ENCODE data around the gene FAM200B.

Gene FAM200B

GRCh38 chr4:15681372-15682241 lies at the start of gene FAM200B:
FAM200B (plus strand) TSS chr4:15681827; CDS start chr4:15686978, 5,151 bp downstream.
- intact Hi-C loops (cut with DNase I), result no loop called here
- DNase-seq, result peak; percentile 97 to 100 (median 99)

GRCh38 chr4:15636818-15637217 lies 44.8 kb upstream of the FAM200B start:
- no peak for DNase-seq
- intact Hi-C loops (cut with DNase I), result no loop called here

GRCh38 chr4:15638418-15638817 lies 43.2 kb upstream of the FAM200B start:
- no peak for DNase-seq
- intact Hi-C loops (cut with DNase I), result no loop called here

GRCh38 chr4:15648600-15648999 lies 33.0 kb upstream of the FAM200B start:
- no peak for DNase-seq
- intact Hi-C loops (cut with DNase I), result no loop called here

- intact Hi-C loops (cut with DNase I), result loop anchor here (5.0 kb wide), 1 partner anchor 173 kb away; no protein-coding TSS in a partner anchor
- peak in 29 of 42 donors; percentile 11 to 78 (median 45) for DNase-seq
These were observed 31.6 kb upstream of the FAM200B start for GRCh38 chr4:15649914-15650545.

- intact Hi-C loops (cut with DNase I), result loop anchor here (5.0 kb wide), 1 partner anchor 174 kb away; no protein-coding TSS in a partner anchor
These were observed 30.0 kb upstream of the FAM200B start for GRCh38 chr4:15651676-15652075.

GRCh38 chr4:15652191-15652590 lies 29.4 kb upstream of the FAM200B start:
- no peak for DNase-seq
- intact Hi-C loops (cut with DNase I), result loop anchor here (5.0 kb wide), 1 partner anchor 175 kb away; no protein-coding TSS in a partner anchor

More at GRCh38 chr4:15651676-15652075, 30.0 kb upstream of the FAM200B start:
- no peak for DNase-seq

- no peak for DNase-seq
- intact Hi-C loops (cut with DNase I), result loop anchor here (5.0 kb wide), 1 partner anchor 176 kb away; no protein-coding TSS in a partner anchor
These were observed 28.8 kb upstream of the FAM200B start for GRCh38 chr4:15652841-15653240.

GRCh38 chr4:15653420-15653819 lies 28.2 kb upstream of the FAM200B start:
- intact Hi-C loops (cut with DNase I), result loop anchor here (5.0 kb wide), 1 partner anchor 176 kb away; no protein-coding TSS in a partner anchor
- no peak for DNase-seq

- DNase-seq, result peak in 20 of 42 donors; percentile 10 to 73 (median 33)
- intact Hi-C loops (cut with DNase I), result loop anchor here (5.0 kb wide), 1 partner anchor 177 kb away; no protein-coding TSS in a partner anchor
These were observed 27.6 kb upstream of the FAM200B start for GRCh38 chr4:15653864-15654592.

- peak in 41 of 42 donors; percentile 46 to 82 (median 65) for DNase-seq
- intact Hi-C loops (cut with DNase I), result loop anchor here (5.0 kb wide), 1 partner anchor 177 kb away; no protein-coding TSS in a partner anchor
These were observed 26.9 kb upstream of the FAM200B start for GRCh38 chr4:15654593-15655222.

GRCh38 chr4:15655223-15656037 lies 26.2 kb upstream of the FAM200B start, which contains the start of gene FBXL5:
FBXL5 (minus strand) TSS chr4:15655357; CDS start chr4:15655287, 70 bp downstream.
- DNase-seq, result peak; percentile 50 to 92 (median 82)
- intact Hi-C loops (cut with DNase I), result no loop called here

GRCh38 chr4:15656038-15656470 lies 25.6 kb upstream of the FAM200B start:
- peak in 11 of 42 donors; percentile 15 to 70 (median 57) for DNase-seq
- intact Hi-C loops (cut with DNase I), result no loop called here

- DNase-seq, result no peak
- intact Hi-C loops (cut with DNase I), result no loop called here
These were observed 24.3 kb upstream of the FAM200B start for GRCh38 chr4:15657366-15657765.

GRCh38 chr4:15658136-15658770 lies 23.4 kb upstream of the FAM200B start:
- no peak for DNase-seq
- intact Hi-C loops (cut with DNase I), result no loop called here

- DNase-seq, result no peak
- intact Hi-C loops (cut with DNase I), result no loop called here
These were observed 22.8 kb upstream of the FAM200B start for GRCh38 chr4:15658781-15659180.
